ENCODE measurements around the gene BSN.

GRCh38 chr3:49668414-49668797 is 114.1 kb downstream of the BSN start:
- TF ChIP-seq CTCF (optimal IDR thresholded peaks at IDR 0.05 in 1 of 3, IDR thresholded peaks at IDR 0.05 in 1 of 3, conservative IDR thresholded peaks at IDR 0.05 in 1 of 3; ENCODE audit: extremely low read depth in 1 of 3, insufficient read depth in 2 of 3, low read length in 3 of 3) (no peak), EZH2 (IDR thresholded peaks at IDR 0.05; ENCODE audit: low read length) (no peak)
